HG03469 (cell line): Measurements from ENCODE around the gene L3MBTL2.
"Not testable (repeated sequence)": the region's sequence is repeated elsewhere in the genome, so short reads cannot be mapped to it uniquely, and the experiment has no call there.

Experiments used
- ATAC-seq: cut with Tn5 transposase; IDR thresholded peaks from one replicate; pipeline ENCODE4 v1.9.1; 2021; ENCODE audit warnings: mild to moderate bottlenecking, moderate library complexity, moderate number of reproducible peaks; ENCODE audit not compliant: unreplicated experiment

Gene L3MBTL2

GRCh38 chr22:41204992-41205900, at the start of gene L3MBTL2:
L3MBTL2 (plus strand) TSS chr22:41205312; CDS start chr22:41205363, 51 bp downstream.
- peak; percentile 84 for ATAC-seq

GRCh38 chr22:41157083-41157482, 48.0 kb upstream of the L3MBTL2 start:
- no peak for ATAC-seq

GRCh38 chr22:41169157-41169556, 36.0 kb upstream of the L3MBTL2 start:
- no peak for ATAC-seq

GRCh38 chr22:41171996-41172395, 33.1 kb upstream of the L3MBTL2 start:
- ATAC-seq = no peak

GRCh38 chr22:41175546-41175945, 29.6 kb upstream of the L3MBTL2 start:
- no peak for ATAC-seq

GRCh38 chr22:41177040-41177621, 28.0 kb upstream of the L3MBTL2 start:
- ATAC-seq = no peak

- ATAC-seq = no peak
These were observed 27.3 kb upstream of the L3MBTL2 start for GRCh38 chr22:41177622-41178424.

- ATAC-seq = no peak
These were observed 26.6 kb upstream of the L3MBTL2 start for GRCh38 chr22:41178425-41178975.

- not testable (repeated sequence) for ATAC-seq
These were observed 24.8 kb upstream of the L3MBTL2 start for GRCh38 chr22:41180362-41180761.

GRCh38 chr22:41180926-41181325, 24.2 kb upstream of the L3MBTL2 start:
- ATAC-seq = no peak

- no peak for ATAC-seq
These were observed 23.5 kb upstream of the L3MBTL2 start for GRCh38 chr22:41181349-41182241.

GRCh38 chr22:41184679-41185078, 20.4 kb upstream of the L3MBTL2 start:
- ATAC-seq = no peak

GRCh38 chr22:41191467-41191866, 13.6 kb upstream of the L3MBTL2 start:
- no peak for ATAC-seq

GRCh38 chr22:41193829-41194228, 11.3 kb upstream of the L3MBTL2 start:
- no peak for ATAC-seq

GRCh38 chr22:41197038-41197972, 7.8 kb upstream of the L3MBTL2 start:
- ATAC-seq = no peak

GRCh38 chr22:41198027-41198580, 7.0 kb upstream of the L3MBTL2 start:
- ATAC-seq = no peak

GRCh38 chr22:41201141-41201540, 4.0 kb upstream of the L3MBTL2 start:
- no peak for ATAC-seq

- no peak for ATAC-seq
These were observed 2.0 kb upstream of the L3MBTL2 start for GRCh38 chr22:41203118-41203517.

GRCh38 chr22:41204066-41204465, 1.0 kb upstream of the L3MBTL2 start:
- ATAC-seq = no peak
